ENCODE measurements around the gene PSMB2. TPM values are rescaled to one million over a fixed set of nuclear protein-coding genes. Genes with fewer than 3 reads are reported as not detected.

The PSMB2 gene
- total and polyA plus RNA-seq, 5 donors from 2014 or later, result 34.4 to 101 (median 71.0) TPM

DNA sequence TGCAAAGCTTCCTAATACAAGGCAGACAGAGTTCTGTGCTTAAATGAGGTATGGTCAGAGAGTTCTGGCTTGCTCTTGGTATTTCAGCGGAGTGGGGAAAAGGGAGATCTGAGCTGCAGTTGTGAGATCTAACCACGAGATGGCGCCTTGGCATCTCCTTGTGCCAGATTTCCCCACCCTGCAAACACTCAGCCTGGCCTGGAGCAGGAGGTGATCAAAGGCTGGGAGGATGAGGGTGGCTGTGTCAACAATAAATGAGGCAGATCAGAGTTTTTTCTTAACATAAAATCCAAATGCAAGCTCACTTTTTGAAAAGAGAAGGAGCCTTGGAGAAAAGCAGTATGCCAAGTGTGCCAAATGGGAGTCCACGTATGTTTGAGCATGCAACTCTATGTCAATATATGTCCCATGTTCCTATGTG lies 72.3 kb downstream of the PSMB2 start:
- H3K4me3 ChIP-seq (ENCODE audit: low read depth, low read length), result no peak overlapping the region
- Mint-ChIP-seq H3K9me3 (peaks cover 0 to 3% (median 0%) of the 10 kb centered on the region in 7 donors), H3K27ac (no peak overlapping the region), H3K36me3 (peaks cover 10% of the 10 kb centered on the region), H3K4me1 (peaks cover 0 to 26% (median 20%) of the 10 kb centered on the region in 4 donors), H3K4me3 (no peak overlapping the region), H3K27me3 (no peaks in the 10 kb centered on the region)
- H3K36me3 ChIP-seq (ENCODE audit: control insufficient read depth, insufficient read depth, low read length), result no peaks in the 10 kb centered on the region
- no peak overlapping the region for H3K27ac ChIP-seq (ENCODE audit: insufficient read depth, low read length, poor library complexity, severe bottlenecking)
- H3K4me1 ChIP-seq (ENCODE audit: control insufficient read depth, insufficient read depth, low read length, poor library complexity, severe bottlenecking), result peaks cover 7% of the 10 kb centered on the region
- DNase-seq, result peak; percentile 42 to 77 (median 61)
- ATAC-seq (ENCODE audit: low read depth in 2 of 2), result peak; percentile 26 to 57
- H3K9me3 ChIP-seq (ENCODE audit: control insufficient read depth in 2 of 2, low read length in 2 of 2), result no peaks in the 10 kb centered on the region
- H3K27me3 ChIP-seq (ENCODE audit: control insufficient read depth, insufficient read depth, low read length), result no peaks in the 10 kb centered on the region

GRCh38 chr1:35567947-35568558 lies 73.3 kb downstream of the PSMB2 start:
- H3K27ac Mint-ChIP-seq, result no peak overlapping the region
- H3K4me3 Mint-ChIP-seq, result no peak overlapping the region
- H3K27me3 Mint-ChIP-seq, result no peaks in the 10 kb centered on the region
- ATAC-seq (ENCODE audit: low read depth in 2 of 2) (no peak), DNase-seq (no peak)
- H3K4me1 Mint-ChIP-seq, result peaks cover 0 to 28% (median 20%) of the 10 kb centered on the region in 4 donors
- peaks cover 0 to 3% (median 0%) of the 10 kb centered on the region in 7 donors for H3K9me3 Mint-ChIP-seq
- H3K27me3 ChIP-seq (ENCODE audit: control insufficient read depth, insufficient read depth, low read length), result no peaks in the 10 kb centered on the region
- H3K4me1 ChIP-seq (ENCODE audit: control insufficient read depth, insufficient read depth, low read length, poor library complexity, severe bottlenecking), result peaks cover 2% of the 10 kb centered on the region
- no peak overlapping the region for H3K4me3 ChIP-seq (ENCODE audit: low read depth, low read length)
- no peaks in the 10 kb centered on the region for H3K9me3 ChIP-seq (ENCODE audit: control insufficient read depth in 2 of 2, low read length in 2 of 2)
- peaks cover 10% of the 10 kb centered on the region for H3K36me3 Mint-ChIP-seq
- H3K27ac ChIP-seq (ENCODE audit: insufficient read depth, low read length, poor library complexity, severe bottlenecking), result no peak overlapping the region
- H3K36me3 ChIP-seq (ENCODE audit: control insufficient read depth, insufficient read depth, low read length), result peaks cover 2% of the 10 kb centered on the region

GRCh38 chr1:35565742-35566133 lies 75.6 kb downstream of the PSMB2 start:
- Histone ChIP-seq H3K36me3 (ENCODE audit: control insufficient read depth, insufficient read depth, low read length) (peaks cover 3% of the 10 kb centered on the region), H3K27me3 (ENCODE audit: control insufficient read depth, insufficient read depth, low read length) (no peaks in the 10 kb centered on the region), H3K9me3 (ENCODE audit: control insufficient read depth in 2 of 2, low read length in 2 of 2) (no peaks in the 10 kb centered on the region), H3K4me1 (ENCODE audit: control insufficient read depth, insufficient read depth, low read length, poor library complexity, severe bottlenecking) (no peaks in the 10 kb centered on the region), H3K4me3 (ENCODE audit: low read depth, low read length) (no peak overlapping the region), H3K27ac (ENCODE audit: insufficient read depth, low read length, poor library complexity, severe bottlenecking) (no peak overlapping the region)
- peaks cover 15% of the 10 kb centered on the region for H3K36me3 Mint-ChIP-seq
- no peak for DNase-seq
- peaks cover 0 to 3% (median 0%) of the 10 kb centered on the region in 7 donors for H3K9me3 Mint-ChIP-seq
- no peak overlapping the region for H3K4me3 Mint-ChIP-seq
- peaks cover 0 to 30% (median 21%) of the 10 kb centered on the region in 4 donors for H3K4me1 Mint-ChIP-seq
- no peak for ATAC-seq (ENCODE audit: low read depth in 2 of 2)
- no peaks in the 10 kb centered on the region for H3K27me3 Mint-ChIP-seq
- no peak overlapping the region for H3K27ac Mint-ChIP-seq

DNA sequence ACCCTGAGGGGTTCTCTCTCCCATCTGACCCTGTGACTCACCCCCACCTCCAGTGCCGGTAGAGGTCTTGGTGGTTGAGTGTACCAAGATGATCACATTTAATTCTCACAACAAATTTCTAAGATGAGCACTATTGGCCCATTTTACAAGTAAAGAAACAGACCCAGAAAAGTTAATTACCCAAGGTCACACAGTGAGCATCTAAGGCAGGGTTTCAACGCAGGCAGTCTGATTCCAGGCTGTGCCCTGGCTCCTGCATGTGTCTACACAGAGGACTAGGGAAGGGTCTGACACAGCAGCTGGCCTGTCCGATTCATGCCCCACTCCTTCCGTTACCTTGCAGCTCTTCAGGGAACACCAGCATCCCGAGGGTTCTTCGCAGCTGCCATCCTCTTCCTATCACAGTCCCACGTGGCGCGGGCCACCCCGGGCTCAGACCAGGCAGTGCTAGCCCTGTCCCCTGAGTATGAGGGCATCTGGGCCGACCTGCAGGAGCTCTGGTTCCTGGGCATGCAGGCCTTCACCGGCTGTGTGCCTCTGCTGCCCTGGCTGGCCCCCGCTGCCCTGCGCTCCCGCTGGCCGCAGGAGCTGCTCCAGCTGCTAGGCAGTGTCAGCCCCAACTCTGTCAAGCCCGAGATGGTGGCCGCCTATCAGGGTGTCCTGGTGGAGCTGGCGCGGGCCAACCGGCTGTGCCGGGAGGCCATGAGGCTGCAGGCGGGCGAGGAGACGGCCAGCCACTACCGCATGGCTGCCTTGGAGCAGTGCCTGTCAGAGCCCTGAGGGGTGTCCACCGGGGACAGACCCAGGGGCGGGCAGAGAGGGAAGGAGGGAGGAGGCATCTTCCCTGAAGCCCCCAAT lies 76.2 kb downstream of the PSMB2 start:
- Histone ChIP-seq H3K36me3 (ENCODE audit: control insufficient read depth, insufficient read depth, low read length) (peaks cover 3% of the 10 kb centered on the region), H3K4me3 (ENCODE audit: low read depth, low read length) (no peak overlapping the region), H3K27ac (ENCODE audit: insufficient read depth, low read length, poor library complexity, severe bottlenecking) (no peak overlapping the region), H3K9me3 (ENCODE audit: control insufficient read depth in 2 of 2, low read length in 2 of 2) (no peaks in the 10 kb centered on the region), H3K27me3 (ENCODE audit: control insufficient read depth, insufficient read depth, low read length) (no peaks in the 10 kb centered on the region), H3K4me1 (ENCODE audit: control insufficient read depth, insufficient read depth, low read length, poor library complexity, severe bottlenecking) (no peaks in the 10 kb centered on the region)
- Mint-ChIP-seq H3K4me1 (peaks cover 0 to 30% (median 20%) of the 10 kb centered on the region in 4 donors), H3K9me3 (peaks cover 0 to 1% (median 0%) of the 10 kb centered on the region in 7 donors), H3K27ac (peak overlapping the region in 2 of 3 donors; percentile 33 to 56), H3K27me3 (no peaks in the 10 kb centered on the region), H3K36me3 (peaks cover 15% of the 10 kb centered on the region), H3K4me3 (peak overlapping the region in 1 of 4 donors; percentile 56)
- DNase-seq, result no peak
- no peak for ATAC-seq (ENCODE audit: low read depth in 2 of 2)

DNA sequence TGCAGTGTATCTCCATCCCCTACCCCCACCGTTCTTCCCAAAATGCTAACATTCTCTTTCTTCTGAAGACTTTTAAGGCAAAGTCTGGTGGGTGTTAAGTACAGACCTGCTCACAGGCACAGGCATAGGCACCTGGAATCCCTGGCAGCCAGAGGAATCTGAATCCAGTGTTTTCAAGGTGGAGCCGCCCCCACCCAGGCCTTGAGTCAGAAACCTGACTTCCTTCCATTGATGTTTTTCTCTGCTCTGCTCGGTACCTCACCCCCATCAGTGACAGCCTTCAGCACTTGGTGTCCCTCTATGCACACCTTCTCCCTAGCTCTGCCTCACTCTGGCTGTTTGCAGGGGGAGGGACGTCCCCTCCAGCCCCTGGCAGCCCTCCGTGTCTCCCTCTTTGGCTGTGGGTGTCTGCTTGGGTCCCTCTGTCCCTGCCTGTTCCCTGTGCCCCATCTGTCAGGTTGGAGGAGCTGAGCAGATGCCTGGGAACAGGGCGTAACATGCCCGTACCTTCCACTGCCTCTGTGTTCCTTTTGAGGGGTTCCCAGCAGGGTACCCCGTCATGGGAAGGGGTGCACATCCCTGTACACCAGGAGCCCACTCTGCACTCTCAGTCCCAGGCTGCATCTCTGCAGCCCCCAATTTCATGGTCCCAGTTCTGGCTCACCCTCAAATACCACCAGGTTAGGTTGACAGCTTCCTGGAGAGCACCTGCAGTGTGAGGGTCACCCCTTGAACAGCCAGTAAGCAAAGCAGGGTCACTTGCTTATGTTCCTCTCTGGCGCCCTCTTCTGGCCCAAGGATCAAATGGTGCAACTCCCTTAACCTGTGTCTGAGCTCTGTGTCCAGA lies 77.1 kb downstream of the PSMB2 start:
- ATAC-seq (ENCODE audit: low read depth in 2 of 2), result peak; percentile 60

DNA sequence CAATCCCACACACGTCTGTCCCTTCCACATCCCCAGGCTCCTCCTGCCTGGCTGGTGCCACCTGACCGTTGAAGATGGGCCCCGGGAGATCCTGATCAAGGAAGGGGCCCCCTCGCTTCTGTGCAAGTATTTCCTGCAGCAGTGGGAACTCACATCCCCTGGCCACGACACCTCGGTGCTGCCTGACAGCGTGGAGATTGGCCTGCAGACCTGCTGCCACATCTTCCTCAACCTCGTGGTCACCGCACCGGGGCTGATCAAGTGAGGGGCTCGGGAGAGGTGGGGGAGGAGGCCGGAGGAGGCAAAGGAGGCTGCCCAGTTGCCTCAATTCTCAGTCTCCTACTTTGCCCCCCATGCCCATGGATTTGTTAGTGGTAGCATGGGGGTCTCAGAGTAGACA lies 78.2 kb downstream of the PSMB2 start:
- H3K27ac Mint-ChIP-seq, result peak overlapping the region in 2 of 3 donors; percentile 32 to 73
- Histone ChIP-seq H3K4me1 (ENCODE audit: control insufficient read depth, insufficient read depth, low read length, poor library complexity, severe bottlenecking) (peaks cover 11% of the 10 kb centered on the region), H3K27ac (ENCODE audit: insufficient read depth, low read length, poor library complexity, severe bottlenecking) (no peak overlapping the region), H3K36me3 (ENCODE audit: control insufficient read depth, insufficient read depth, low read length) (peaks cover 3% of the 10 kb centered on the region), H3K4me3 (ENCODE audit: low read depth, low read length) (no peak overlapping the region), H3K27me3 (ENCODE audit: control insufficient read depth, insufficient read depth, low read length) (no peaks in the 10 kb centered on the region), H3K9me3 (ENCODE audit: control insufficient read depth in 2 of 2, low read length in 2 of 2) (no peaks in the 10 kb centered on the region)
- peaks cover 0 to 1% (median 0%) of the 10 kb centered on the region in 7 donors for H3K9me3 Mint-ChIP-seq
- H3K4me3 Mint-ChIP-seq, result no peak overlapping the region
- no peak for ATAC-seq (ENCODE audit: low read depth in 2 of 2)
- peaks cover 15% of the 10 kb centered on the region for H3K36me3 Mint-ChIP-seq
- peaks cover 0 to 38% (median 20%) of the 10 kb centered on the region in 4 donors for H3K4me1 Mint-ChIP-seq
- DNase-seq, result no peak
- no peaks in the 10 kb centered on the region for H3K27me3 Mint-ChIP-seq

More for the DNA sequence above, 77.1 kb downstream of the PSMB2 start:
- Histone ChIP-seq H3K9me3 (ENCODE audit: control insufficient read depth in 2 of 2, low read length in 2 of 2) (no peaks in the 10 kb centered on the region), H3K4me3 (ENCODE audit: low read depth, low read length) (no peak overlapping the region), H3K36me3 (ENCODE audit: control insufficient read depth, insufficient read depth, low read length) (peaks cover 3% of the 10 kb centered on the region), H3K27ac (ENCODE audit: insufficient read depth, low read length, poor library complexity, severe bottlenecking) (no peak overlapping the region), H3K4me1 (ENCODE audit: control insufficient read depth, insufficient read depth, low read length, poor library complexity, severe bottlenecking) (peaks cover 2% of the 10 kb centered on the region), H3K27me3 (ENCODE audit: control insufficient read depth, insufficient read depth, low read length) (no peaks in the 10 kb centered on the region)
- H3K27ac Mint-ChIP-seq, result peak overlapping the region in 2 of 3 donors; percentile 33 to 72
- H3K4me3 Mint-ChIP-seq, result peak overlapping the region in 3 of 4 donors; percentile 9 to 56 (median 11)
- peaks cover 0 to 38% (median 26%) of the 10 kb centered on the region in 4 donors for H3K4me1 Mint-ChIP-seq
- H3K36me3 Mint-ChIP-seq, result peaks cover 15% of the 10 kb centered on the region
- H3K9me3 Mint-ChIP-seq, result peaks cover 0 to 1% (median 0%) of the 10 kb centered on the region in 7 donors
- H3K27me3 Mint-ChIP-seq, result no peaks in the 10 kb centered on the region
- DNase-seq, result peak; percentile 67 to 85 (median 73)

- no peaks in the 10 kb centered on the region for H3K27me3 Mint-ChIP-seq
- peaks cover 0 to 1% (median 0%) of the 10 kb centered on the region in 7 donors for H3K9me3 Mint-ChIP-seq
- Histone ChIP-seq H3K4me1 (ENCODE audit: control insufficient read depth, insufficient read depth, low read length, poor library complexity, severe bottlenecking) (peaks cover 13% of the 10 kb centered on the region), H3K27ac (ENCODE audit: insufficient read depth, low read length, poor library complexity, severe bottlenecking) (no peak overlapping the region), H3K9me3 (ENCODE audit: control insufficient read depth in 2 of 2, low read length in 2 of 2) (no peaks in the 10 kb centered on the region), H3K36me3 (ENCODE audit: control insufficient read depth, insufficient read depth, low read length) (peaks cover 3% of the 10 kb centered on the region), H3K27me3 (ENCODE audit: control insufficient read depth, insufficient read depth, low read length) (no peaks in the 10 kb centered on the region), H3K4me3 (ENCODE audit: low read depth, low read length) (no peak overlapping the region)
- H3K4me3 Mint-ChIP-seq, result peak overlapping the region in 1 of 4 donors; percentile 58
- H3K4me1 Mint-ChIP-seq, result peaks cover 0 to 45% (median 22%) of the 10 kb centered on the region in 4 donors
- peak overlapping the region in 1 of 3 donors; percentile 73 for H3K27ac Mint-ChIP-seq
- no peak for DNase-seq
- peaks cover 15% of the 10 kb centered on the region for H3K36me3 Mint-ChIP-seq
- ATAC-seq (ENCODE audit: low read depth in 2 of 2), result no peak
These were observed 79.2 kb downstream of the PSMB2 start for GRCh38 chr1:35561972-35562680.
